HepG2 (cell line): ENCODE results near the gene ABHD12. TPM values are rescaled to one million over a fixed set of nuclear protein-coding genes. Genes with fewer than 3 reads are reported as not detected.

Experiments
- DZIP1 ChIP-seq: sonication (generic); formaldehyde crosslinking; IDR thresholded peaks from 2 replicates; pipeline ENCODE4 v1.5.0; 2020; ENCODE audit warnings: mild to moderate bottlenecking, missing genetic modification reagents
- FOSL1 ChIP-seq: sonication (generic); formaldehyde crosslinking; IDR thresholded peaks from 2 replicates; pipeline ENCODE4 v1.9.0; 2021; ENCODE audit warnings: missing genetic modification reagents, borderline replicate concordance
- GPBP1L1 ChIP-seq: sonication (generic); formaldehyde crosslinking; IDR thresholded peaks from 2 replicates; pipeline ENCODE4 v1.5.0; 2020; ENCODE audit warnings: mild to moderate bottlenecking, missing genetic modification reagents
- MAFF ChIP-seq: IDR thresholded peaks from 2 replicates; pipeline ENCODE4 v1.6.1; 2011; ENCODE audit warnings: low read depth, low read length, improper control_type of control experiment
- THAP11 ChIP-seq: IDR thresholded peaks from 2 replicates; pipeline ENCODE4 v1.6.1; 2016; ENCODE audit warnings: missing biosample characterization, missing genetic modification reagents
- ZNF234 ChIP-seq: sonication (generic); formaldehyde crosslinking; conservative IDR thresholded peaks from 2 replicates; pipeline ENCODE4 v1.5.1; 2020; ENCODE audit warnings: mild to moderate bottlenecking, missing genetic modification reagents
- ZNF407 ChIP-seq: sonication (generic); formaldehyde crosslinking; IDR thresholded peaks from one replicate; pipeline ENCODE4 v1.5.1; 2020; ENCODE audit warnings: mild to moderate bottlenecking, missing genetic modification reagents; ENCODE audit errors: not compliant biosample characterization
- ZNF646 ChIP-seq: sonication (generic); formaldehyde crosslinking; IDR thresholded peaks from 2 replicates; pipeline ENCODE4 v1.9.0; 2021; ENCODE audit warnings: mild to moderate bottlenecking, missing genetic modification reagents
- polyA plus RNA-seq, 8 experiments: library from polyadenylated mRNA; depleted of rRNA in 3 of 8; stranded (reverse) in 7 of 8; unstranded in 1 of 8; fragments of >200 nt; fragmentation: Illumina TruSeq in 4 of 8; extraction: Trizol in 4 of 8; gene quantifications; 2 replicates each; pipeline versions ENCODE4 v1.2.1 to v1.2.3, GENCODE V29; 2011 to 2016; ENCODE audit warnings: low read depth in 4 of 8, missing spikeins in 1 of 8, mixed read lengths in 1 of 8; ENCODE audit not compliant: insufficient read depth in 1 of 8
- total RNA-seq, 5 experiments: library from RNA; depleted of rRNA; stranded (reverse); fragments of >200 nt; fragmentation: Illumina TruSeq; extraction: Trizol; gene quantifications; 2 replicates each; pipeline ENCODE4 v1.2.3, GENCODE V29; 2016; ENCODE audit warnings: low read depth in 1 of 5

The ABHD12 gene
- total and polyA plus RNA-seq, 2 of the 13 experiments (the other 11 are each of a cell fraction or from before 2014, with no cell fraction given) = 23.5 to 72.1 TPM

GRCh38 chr20:25336561-25337422, 53.8 kb downstream of the ABHD12 start (continued):
- TF ChIP-seq MAFF (no peak), FOSL1 (CRISPR knock-in tag) (no peak), ZNF646 (no peak), ZNF407 (no peak), DZIP1 (CRISPR knock-in tag) (0 out of 2 replicates have a peak, but pooled peaks have one; percentile 68), ZNF234 (no peak), GPBP1L1 (no peak), THAP11 (CRISPR knock-in tag) (no peak)
